HG02763 (cell line): ENCODE results near the gene ATP11A.
"Not testable (repeated sequence)": the region's sequence is repeated elsewhere in the genome, so short reads cannot be mapped to it uniquely, and the experiment has no call there.

Experiments
- ATAC-seq: cut with Tn5 transposase; IDR thresholded peaks from one replicate; pipeline ENCODE4 v1.9.1; 2021; ENCODE audit warnings: mild to moderate bottlenecking, moderate library complexity; ENCODE audit not compliant: unreplicated experiment

Gene ATP11A

DNA sequence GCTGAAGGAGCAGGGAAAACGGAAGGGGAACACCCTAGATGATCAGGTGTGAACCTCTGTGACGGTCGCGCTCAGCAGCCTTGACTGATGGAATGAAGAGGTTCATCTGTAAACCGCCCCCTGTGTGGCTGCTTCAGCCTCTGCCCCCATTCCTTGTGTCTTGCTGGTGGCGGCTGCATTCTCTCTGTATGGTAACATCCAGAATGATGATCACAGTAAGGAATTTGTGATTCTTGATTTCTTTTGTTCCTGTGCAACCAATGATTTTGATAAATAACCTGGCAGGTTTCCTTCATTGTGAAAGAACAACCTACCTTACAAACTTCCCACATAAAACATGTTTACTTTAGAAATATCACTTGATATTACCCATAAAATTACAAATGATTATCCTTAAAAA lies 160.4 kb downstream of the ATP11A start:
- ATAC-seq: no peak

GRCh38 chr13:112851107-112852038 lies 161.5 kb downstream of the ATP11A start:
- no peak for ATAC-seq

DNA sequence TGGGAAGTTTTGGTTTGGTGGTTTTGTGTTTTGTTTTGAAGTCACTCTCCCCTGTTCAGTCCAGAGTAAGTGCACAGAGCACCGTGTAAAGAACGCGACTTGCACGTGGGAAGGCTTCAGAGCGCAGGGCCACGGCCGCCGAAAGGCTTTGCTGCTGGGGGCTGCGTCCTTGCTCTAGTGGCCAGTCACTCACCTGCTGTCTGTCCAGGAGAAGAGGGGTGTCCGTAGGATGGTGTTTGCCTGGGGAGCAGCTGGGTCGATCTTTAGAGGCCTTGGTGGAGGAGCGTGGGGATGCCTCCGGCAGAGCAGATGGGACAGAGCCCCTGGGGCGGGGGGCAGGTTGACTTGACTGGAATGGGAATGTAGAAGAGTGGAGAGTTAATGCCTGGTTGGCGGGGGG lies 162.6 kb downstream of the ATP11A start:
- ATAC-seq: no peak

DNA sequence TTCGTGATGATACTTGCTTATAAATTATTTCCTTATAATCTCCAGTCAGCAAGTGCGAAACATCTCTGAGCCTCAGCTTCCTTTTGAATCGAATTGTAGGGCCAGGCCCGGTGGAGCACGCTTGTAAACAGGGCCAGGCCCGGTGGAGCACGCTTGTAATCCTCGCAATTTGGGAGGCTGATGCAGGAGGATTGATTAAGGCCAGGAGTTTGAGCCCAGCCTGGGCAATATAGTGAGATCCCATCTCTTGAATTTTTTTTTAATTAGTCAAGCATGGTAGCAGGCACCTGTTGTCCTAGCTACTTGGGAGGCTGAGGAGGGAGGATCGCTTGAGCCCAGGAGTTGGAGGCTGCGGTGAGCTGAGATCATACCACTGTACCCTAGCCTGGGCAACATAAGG lies 163.0 kb downstream of the ATP11A start:
- ATAC-seq: no peak

DNA sequence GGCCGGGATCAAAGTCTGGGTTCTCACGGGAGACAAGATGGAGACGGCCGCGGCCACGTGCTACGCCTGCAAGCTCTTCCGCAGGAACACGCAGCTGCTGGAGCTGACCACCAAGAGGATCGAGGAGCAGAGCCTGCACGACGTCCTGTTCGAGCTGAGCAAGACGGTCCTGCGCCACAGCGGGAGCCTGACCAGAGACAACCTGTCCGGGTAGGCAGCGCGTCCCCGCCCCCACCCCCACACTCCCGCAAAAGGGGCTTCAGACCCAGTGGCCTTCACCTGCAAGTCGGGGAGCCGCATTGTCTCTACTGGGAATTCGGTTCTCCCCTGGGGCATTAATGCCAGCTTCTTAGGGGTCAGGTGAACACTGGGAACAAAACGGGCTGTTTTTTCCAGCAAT lies 164.5 kb downstream of the ATP11A start:
- ATAC-seq: no peak

- no peak for ATAC-seq
These were observed 166.0 kb downstream of the ATP11A start for GRCh38 chr13:112855859-112856258.

DNA sequence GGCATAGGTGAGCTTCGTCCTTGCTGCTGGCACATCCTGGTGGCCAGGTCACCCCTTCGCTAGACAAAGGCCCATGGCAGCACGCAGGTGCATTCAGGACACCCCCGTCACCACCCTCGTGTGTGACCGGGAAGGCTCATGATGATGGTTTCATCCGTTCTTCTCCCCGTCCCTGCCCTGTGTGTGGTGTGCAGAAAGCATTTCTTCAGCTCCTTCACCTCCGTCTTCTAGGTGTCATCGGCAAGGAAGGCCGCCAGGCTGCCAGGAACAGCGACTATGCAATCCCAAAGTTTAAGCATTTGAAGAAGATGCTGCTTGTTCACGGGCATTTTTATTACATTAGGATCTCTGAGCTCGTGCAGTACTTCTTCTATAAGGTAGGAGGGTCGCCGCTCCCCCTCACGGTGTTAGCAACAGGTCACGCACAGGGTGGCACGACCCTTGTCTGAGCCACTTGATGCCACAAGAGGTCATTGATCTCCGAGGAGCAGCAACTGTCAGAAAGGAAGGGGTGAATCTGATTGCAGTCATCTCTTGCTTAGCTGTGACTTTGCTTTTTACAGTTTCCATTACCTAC lies 168.2 kb downstream of the ATP11A start:
- no peak for ATAC-seq

- no peak for ATAC-seq
These were observed 169.4 kb downstream of the ATP11A start for GRCh38 chr13:112859128-112859816.

GRCh38 chr13:112859817-112860190 lies 170.0 kb downstream of the ATP11A start:
- ATAC-seq: peak; percentile 82

GRCh38 chr13:112861876-112862615 lies 172.2 kb downstream of the ATP11A start:
- ATAC-seq: no peak

- not testable (repeated sequence) for ATAC-seq
These were observed 173.5 kb downstream of the ATP11A start for GRCh38 chr13:112863356-112863755.

DNA sequence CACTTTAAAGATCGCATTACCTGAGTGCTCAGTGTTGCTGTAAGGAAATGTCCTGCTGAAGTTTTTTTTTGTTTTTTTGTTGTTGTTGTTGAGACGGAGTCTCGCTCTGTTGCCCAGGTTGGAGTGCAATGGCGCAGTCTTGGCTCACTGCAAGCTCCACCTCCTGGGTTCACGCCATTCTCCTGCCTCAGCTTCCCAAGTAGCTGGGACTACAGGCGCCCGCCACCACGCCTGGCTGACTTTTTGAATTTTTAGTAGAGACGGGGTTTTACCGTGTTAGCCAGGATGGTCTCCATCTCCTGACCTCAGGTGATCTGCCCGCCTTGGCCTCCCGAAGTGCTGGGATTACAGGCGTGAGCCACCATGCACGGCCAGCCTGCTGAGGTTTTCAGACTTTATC lies 175.6 kb downstream of the ATP11A start:
- ATAC-seq: not testable (repeated sequence)

DNA sequence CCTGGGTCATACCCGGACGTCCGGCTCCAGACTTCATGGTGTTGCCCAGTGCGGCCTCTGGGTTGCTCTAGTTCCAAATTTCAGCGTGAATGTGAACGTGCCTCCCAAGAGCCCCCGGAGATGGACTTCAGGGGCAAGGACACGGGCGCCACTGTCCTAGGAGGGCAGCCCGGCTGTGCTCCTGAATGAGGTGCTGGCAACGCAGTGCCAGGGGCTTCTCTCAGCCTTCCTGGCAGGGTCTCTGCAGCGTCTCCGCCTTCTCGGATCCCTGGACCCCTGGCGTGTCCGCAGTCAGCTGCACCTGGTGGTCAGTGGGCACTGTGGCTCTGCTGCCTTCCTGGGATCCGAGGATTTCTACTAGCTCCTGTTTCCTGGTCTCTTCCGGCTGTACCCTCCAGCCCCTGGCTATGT lies 177.5 kb downstream of the ATP11A start:
- ATAC-seq: no peak

GRCh38 chr13:112868308-112868707 lies 178.5 kb downstream of the ATP11A start:
- ATAC-seq: no peak

DNA sequence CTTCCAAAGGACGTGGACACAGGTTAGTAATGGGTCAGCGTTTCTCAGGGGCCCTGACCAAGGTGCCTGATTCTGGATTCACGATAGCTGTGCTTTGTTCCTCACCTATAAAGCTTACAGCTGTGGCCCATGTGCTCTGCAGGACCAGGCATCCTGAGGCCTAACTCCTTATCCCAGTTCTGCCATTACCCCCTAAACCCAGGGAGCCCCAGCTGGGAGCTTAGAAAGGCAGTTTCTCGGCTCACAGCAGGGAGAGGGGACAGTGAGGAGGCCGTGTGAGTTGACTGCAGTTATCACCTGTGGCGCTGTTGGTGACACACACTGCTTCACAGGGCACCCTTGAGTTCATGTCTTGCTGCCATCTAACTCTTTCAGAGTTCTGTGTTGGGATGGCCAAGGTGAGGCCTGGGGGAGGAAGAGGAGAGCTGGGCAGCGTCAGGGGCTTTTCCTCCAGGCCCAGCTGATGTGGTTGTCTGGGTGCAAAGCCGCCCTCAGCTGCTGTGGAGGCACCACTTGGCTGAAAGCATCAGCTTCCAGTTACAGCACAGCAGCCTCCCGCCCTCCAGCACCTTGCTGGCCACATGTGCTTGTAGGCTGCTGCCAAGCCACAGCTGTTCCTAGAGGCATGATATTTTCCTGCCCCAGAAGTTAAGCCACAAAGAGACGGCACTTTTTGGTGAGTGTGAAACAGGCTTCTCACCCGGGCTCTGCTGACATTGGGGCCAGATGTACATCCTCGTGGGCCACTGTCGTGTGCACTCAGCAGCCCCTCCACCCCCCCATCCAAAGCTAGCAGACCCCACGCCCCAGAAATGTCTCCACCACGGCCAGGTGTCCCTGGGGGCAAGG lies 179.6 kb downstream of the ATP11A start:
- ATAC-seq: no peak

GRCh38 chr13:112870051-112870331 lies 180.2 kb downstream of the ATP11A start:
- no peak for ATAC-seq

DNA sequence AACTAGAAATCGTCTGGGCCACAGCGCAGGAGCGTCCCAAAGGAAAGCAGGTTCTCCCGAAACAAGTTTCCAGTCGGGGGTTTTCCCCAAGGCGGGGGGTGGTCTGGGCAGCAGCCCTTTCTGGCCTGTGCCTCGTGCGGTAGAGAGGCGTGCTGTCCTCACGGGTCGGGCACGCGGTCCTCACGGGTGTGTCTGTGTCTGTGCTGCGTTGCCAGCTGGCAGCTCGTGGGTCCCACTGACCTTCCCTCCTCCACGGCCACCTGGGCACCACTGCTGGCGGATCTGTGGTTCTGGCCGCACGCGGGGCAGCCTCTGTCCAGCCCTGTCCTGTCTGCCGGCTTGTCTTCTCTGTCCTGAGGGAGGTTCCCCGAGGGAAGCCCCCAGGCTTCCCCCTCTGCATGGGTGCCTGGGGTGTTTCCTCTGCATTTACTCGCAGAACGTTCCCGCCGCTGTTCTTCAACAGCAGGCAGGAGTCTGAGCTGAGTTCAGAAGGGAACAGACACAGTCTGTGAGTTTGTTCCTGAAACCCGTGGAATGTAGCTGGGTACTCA lies 181.0 kb downstream of the ATP11A start:
- no peak for ATAC-seq

- no peak for ATAC-seq
These were observed 181.9 kb downstream of the ATP11A start for GRCh38 chr13:112871742-112872141.

DNA sequence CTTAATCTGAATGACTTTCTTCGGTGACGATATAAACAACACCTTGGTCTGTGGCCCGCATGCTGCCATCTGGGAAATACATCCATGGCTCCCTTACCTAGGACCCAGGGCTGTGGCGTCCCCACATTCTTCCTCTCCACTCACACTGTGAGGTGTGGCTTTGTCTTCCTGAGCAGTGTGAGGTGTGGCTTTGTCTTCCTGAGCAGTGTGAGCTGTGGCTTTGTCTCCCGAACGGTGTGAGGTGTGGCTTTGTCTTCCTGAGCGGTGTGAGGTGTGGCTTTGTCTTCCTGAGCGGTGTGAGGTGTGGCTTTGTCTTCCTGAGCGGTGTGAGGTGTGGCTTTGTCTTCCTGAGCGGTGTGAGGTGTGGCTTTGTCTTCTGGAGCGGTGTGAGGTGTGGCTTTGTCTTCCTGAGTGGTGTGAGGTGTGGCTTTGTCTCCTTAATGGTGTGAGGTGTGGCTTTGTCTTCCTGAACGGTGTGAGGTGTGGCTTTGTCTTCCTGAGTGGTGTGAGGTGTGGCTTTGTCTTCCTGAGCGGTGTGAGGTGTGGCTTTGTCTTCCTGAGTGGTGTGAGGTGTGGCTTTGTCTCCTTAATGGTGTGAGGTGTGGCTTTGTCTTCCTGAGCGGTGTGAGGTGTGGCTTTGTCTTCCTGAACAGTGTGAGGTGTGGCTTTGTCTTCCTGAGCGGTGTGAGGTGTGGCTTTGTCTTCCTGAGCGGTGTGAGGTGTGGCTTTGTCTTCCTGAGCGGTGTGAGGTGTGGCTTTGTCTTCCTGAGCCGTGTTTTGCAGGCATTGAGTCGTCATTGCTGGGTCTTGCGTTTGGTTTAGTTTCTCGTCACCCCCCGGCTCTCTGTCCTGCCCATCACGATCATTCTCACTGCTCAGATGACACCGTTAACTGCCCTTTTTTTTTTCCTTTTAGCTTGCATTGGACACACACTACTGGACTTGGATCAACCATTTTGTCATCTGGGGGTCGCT lies 183.1 kb downstream of the ATP11A start:
- not testable (repeated sequence) for ATAC-seq
